Measurements from ENCODE around the gene BARX2. TPM values are rescaled to one million over a fixed set of nuclear protein-coding genes. Genes with fewer than 3 reads are reported as not detected.

BARX2 gene
- total RNA-seq, 1 donor from 2014 or later: 2.4 TPM

DNA sequence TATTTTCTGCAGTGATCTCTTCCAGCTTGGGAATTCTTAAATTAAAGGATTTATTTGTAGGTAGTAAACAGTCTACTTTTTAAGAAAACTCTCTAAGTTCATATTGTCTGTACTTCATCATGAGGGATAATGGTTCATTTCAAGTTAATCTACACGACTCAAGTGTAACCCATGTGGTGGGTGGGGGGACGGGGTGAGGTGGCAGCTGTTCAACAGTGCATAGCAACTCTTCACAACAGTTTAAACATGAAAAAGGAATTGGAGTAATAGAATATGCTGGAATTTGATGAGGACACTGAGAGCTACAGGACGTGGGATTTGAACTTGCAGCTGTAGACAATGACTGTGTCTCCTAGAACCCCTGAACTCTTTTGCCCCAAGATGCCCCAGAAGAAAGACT, 20.8 kb downstream of the BARX2 start:
- DNase-seq (ENCODE audit: low spot score, unreplicated experiment): no peak
- TF ChIP-seq, protein P1, sequence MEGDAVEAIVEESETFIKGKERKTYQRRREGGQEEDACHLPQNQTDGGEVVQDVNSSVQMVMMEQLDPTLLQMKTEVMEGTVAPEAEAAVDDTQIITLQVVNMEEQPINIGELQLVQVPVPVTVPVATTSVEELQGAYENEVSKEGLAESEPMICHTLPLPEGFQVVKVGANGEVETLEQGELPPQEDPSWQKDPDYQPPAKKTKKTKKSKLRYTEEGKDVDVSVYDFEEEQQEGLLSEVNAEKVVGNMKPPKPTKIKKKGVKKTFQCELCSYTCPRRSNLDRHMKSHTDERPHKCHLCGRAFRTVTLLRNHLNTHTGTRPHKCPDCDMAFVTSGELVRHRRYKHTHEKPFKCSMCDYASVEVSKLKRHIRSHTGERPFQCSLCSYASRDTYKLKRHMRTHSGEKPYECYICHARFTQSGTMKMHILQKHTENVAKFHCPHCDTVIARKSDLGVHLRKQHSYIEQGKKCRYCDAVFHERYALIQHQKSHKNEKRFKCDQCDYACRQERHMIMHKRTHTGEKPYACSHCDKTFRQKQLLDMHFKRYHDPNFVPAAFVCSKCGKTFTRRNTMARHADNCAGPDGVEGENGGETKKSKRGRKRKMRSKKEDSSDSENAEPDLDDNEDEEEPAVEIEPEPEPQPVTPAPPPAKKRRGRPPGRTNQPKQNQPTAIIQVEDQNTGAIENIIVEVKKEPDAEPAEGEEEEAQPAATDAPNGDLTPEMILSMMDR (IDR thresholded peaks at IDR 0.05; ENCODE audit: unreplicated experiment): no peak
- Mint-ChIP-seq H3K9me3 (ENCODE audit: low read depth) (peaks cover 6% of the 10 kb centered on the region), H3K4me1 (ENCODE audit: low read depth) (peaks cover 3% of the 10 kb centered on the region), H3K4me3 (ENCODE audit: low read depth) (no peak overlapping the region), H3K27ac (no peak overlapping the region), H3K36me3 (ENCODE audit: insufficient read depth) (no peaks in the 10 kb centered on the region), H3K27me3 (peaks cover 3% of the 10 kb centered on the region)

DNA sequence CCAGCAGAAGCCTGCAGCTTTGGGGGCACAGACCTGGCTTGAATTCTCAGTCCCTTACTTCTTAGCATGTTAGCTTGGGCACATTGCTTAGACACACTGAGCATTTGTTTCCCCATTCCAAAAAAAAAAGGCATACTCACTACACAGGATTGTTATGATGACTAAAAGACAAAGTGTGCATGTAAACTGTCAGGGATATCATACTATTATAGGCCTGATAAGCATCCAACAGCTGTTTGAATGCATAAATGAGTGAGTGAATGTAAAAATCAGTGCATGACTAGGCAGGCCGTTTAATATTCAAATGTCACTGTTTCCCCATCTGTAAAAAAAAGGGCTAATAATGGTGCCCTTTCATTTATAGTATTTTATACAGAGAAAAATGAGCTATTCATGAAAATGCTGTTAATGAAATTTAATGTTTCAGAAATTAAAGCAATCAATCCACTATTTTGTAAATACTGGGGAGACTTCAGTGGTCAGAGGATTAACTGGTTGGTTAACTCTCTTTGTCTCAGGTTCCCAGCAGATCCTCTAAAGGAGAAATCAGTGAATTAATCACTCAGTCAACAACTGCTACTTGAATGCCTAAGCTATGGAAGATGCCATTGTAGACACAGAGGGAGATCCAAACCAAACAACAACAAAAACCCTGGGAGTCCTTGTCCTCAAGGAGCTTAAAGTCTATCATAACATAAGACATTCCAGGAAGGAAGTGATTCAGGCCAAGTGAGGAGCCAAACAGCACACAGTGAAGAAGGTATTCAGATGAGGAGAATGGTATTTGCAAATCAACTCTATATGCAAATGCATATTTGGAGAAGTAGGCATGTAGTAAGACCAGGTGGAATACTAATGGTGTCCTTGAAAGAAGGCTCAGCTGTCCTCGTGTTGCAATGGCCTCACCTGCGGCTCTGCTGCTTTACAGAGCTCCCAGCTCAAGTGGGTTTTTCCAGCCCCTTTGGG, 26.8 kb downstream of the BARX2 start:
- TF ChIP-seq, protein P1 (IDR thresholded peaks at IDR 0.05; ENCODE audit: unreplicated experiment): no peak
- Mint-ChIP-seq H3K9me3 (ENCODE audit: low read depth) (peaks cover 10% of the 10 kb centered on the region), H3K27ac (no peak overlapping the region), H3K36me3 (ENCODE audit: insufficient read depth) (no peaks in the 10 kb centered on the region), H3K4me1 (ENCODE audit: low read depth) (peaks cover 2% of the 10 kb centered on the region), H3K4me3 (ENCODE audit: low read depth) (no peak overlapping the region), H3K27me3 (peaks cover 3% of the 10 kb centered on the region)
- no peak for DNase-seq (ENCODE audit: low spot score, unreplicated experiment)

DNA sequence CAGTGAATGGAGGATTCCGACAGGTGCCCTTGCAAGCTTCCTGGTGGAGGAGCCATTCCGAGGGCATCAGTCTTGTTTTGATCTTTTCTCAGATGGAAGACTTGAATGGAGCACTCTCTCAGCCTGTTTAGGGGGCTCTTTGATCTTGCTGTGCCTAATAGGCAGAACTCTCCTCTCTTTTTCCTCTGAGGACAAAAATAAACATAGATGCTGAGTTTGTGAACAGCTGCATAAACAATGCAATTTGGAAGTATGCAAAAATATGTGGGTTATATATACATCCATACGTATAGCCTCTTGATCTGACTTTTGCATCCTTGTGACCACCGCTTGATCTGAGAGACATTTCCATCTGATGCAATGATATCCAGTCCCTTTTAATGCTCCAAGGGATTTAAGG, 29.1 kb downstream of the BARX2 start:
- H3K27me3 Mint-ChIP-seq: peaks cover 3% of the 10 kb centered on the region
- H3K4me1 Mint-ChIP-seq (ENCODE audit: low read depth): peaks cover 2% of the 10 kb centered on the region
- DNase-seq (ENCODE audit: low spot score, unreplicated experiment): no peak
- no peak overlapping the region for H3K4me3 Mint-ChIP-seq (ENCODE audit: low read depth)
- TF ChIP-seq, protein P1 (IDR thresholded peaks at IDR 0.05; ENCODE audit: unreplicated experiment): no peak
- peaks cover 7% of the 10 kb centered on the region for H3K9me3 Mint-ChIP-seq (ENCODE audit: low read depth)
- H3K27ac Mint-ChIP-seq: no peak overlapping the region
- H3K36me3 Mint-ChIP-seq (ENCODE audit: insufficient read depth): no peaks in the 10 kb centered on the region

DNA sequence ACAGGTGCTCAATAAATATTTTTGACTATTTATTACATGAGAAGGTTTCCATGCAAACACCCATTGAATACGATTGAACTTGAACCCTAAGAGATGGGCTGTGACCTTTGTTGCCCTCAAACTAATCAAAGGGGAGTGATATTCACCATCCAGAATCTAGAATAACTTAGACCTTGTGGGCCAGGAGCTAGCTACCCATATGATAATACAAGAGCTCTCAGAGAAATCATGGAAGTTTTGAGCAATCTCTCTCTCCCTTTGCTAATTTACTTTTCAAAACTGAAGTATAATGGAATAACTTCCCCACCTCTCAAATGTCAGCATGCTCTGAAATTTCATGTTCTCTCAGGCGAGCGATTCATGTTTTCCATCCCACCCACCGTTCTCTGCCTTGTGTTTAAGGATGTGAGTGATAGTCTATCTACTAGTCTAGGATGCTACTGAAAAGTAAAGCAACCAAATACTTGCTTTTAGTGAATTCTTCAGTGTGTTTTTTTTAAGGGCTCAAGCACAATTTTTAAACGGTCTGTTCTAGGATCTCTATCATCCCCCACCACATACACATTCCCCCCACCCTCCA, 33.3 kb downstream of the BARX2 start:
- Mint-ChIP-seq H3K27me3 (no peaks in the 10 kb centered on the region), H3K9me3 (ENCODE audit: low read depth) (no peaks in the 10 kb centered on the region)
- TF ChIP-seq, protein P1 (IDR thresholded peaks at IDR 0.05; ENCODE audit: unreplicated experiment): no peak

DNA sequence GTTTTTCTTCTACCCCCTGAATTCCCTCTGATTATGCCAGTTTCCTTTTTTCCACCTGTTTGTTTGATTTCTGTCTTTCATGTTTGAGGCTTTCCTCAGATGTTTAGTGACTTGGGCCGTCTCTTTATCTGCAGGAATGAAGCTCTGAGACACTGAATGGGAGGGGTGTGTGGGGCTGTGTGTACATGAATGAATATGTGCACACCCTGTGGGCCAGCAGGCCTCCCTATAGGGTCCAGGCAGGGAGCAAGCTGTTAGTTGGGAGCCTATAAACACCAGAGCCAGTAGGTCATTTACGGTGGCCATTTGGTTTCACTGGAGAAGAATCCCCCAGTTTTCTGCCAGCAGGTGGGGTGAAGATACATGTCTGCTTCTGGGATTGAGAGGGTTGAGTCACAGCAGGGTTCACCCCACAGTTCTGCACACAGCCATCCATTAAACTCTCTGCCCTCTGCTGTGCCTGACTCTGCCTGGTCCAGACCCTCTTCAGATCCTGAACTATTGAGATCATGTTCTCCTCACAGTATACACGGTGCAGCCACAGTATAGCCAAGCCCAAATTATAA, 34.8 kb downstream of the BARX2 start:
- H3K9me3 Mint-ChIP-seq (ENCODE audit: low read depth): no peaks in the 10 kb centered on the region
- peaks cover 1% of the 10 kb centered on the region for H3K4me1 Mint-ChIP-seq (ENCODE audit: low read depth)
- no peak overlapping the region for H3K27ac Mint-ChIP-seq
- TF ChIP-seq, protein P1 (IDR thresholded peaks at IDR 0.05; ENCODE audit: unreplicated experiment): no peak
- H3K4me3 Mint-ChIP-seq (ENCODE audit: low read depth): no peak overlapping the region
- no peak for DNase-seq (ENCODE audit: low spot score, unreplicated experiment)
- no peaks in the 10 kb centered on the region for H3K27me3 Mint-ChIP-seq
- no peaks in the 10 kb centered on the region for H3K36me3 Mint-ChIP-seq (ENCODE audit: insufficient read depth)

More for the DNA sequence above, 33.3 kb downstream of the BARX2 start:
- no peaks in the 10 kb centered on the region for H3K36me3 Mint-ChIP-seq (ENCODE audit: insufficient read depth)
- no peak overlapping the region for H3K27ac Mint-ChIP-seq
- H3K4me3 Mint-ChIP-seq (ENCODE audit: low read depth): no peak overlapping the region
- no peak for DNase-seq (ENCODE audit: low spot score, unreplicated experiment)
- peaks cover 4% of the 10 kb centered on the region for H3K4me1 Mint-ChIP-seq (ENCODE audit: low read depth)

Measured in progenitor cell of endocrine pancreas (in vitro differentiated cells).